Coronary artery (tissue), 2 donors: ENCODE measurements around the gene PIP5K1A.

Experiments used
- DNase-seq: peaks from one replicate; pipeline ENCODE4 v3.0.0-alpha.2; 2017; ENCODE audit warnings: low spot score
- H3K27ac ChIP-seq, 2 donors: fragments of 200-600 bp; sonication (generic); one replicate each; pipeline ENCODE4 v1.5.1; 2016 to 2019
- H3K4me3 ChIP-seq: fragments of 200-600 bp; sonication (generic); 2 replicates; pipeline ENCODE4 v1.5.1; 2016; ENCODE audit warnings: mild to moderate bottlenecking, moderate library complexity
- TF ChIP-seq, protein P1 (sequence below): fragments of 200-600 bp; sonication (generic); IDR thresholded peaks from one replicate; pipeline ENCODE4 v1.5.1; 2019; ENCODE audit warnings: antibody characterized with exemption

PIP5K1A gene

DNA sequence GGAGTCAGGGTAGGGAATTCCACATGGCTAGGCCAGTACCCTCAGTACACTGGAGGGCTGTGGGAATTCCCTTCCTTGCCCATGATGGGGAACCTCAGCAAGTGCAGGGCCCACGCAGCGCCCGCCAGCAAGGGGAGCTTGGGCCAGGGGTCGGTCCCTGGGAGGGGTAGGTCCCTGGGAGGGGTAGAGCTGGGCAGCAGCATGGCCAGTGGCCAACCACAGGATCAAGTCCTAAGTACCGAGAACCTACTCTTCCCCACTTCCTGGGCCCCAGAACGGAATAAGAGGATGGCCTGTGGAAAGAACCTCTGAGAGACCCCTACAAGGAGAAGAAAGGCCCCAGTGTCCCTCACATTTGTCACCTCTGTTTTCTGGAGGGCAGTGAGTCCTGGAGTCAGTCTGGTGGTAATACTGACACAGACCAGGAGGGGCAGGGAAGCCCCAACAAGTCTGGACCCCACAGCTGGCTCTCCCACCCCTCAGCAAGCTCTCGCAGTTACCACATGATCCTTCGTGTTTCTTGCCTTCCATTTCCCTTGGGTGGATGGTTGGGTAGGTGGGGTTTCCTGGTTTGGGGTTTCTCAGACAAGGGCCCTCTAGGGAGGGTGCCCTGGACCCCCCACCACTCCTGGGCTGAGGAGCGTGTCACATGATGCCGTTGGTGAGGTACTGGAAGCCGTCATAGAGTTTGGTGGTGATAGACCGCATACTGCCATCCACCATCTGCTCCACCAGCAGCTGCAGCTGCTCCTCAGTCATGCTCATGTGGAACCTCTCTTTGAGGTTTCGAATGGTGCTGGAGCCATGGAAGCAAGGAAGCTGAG, 94.1 kb downstream of the PIP5K1A start:
- TF ChIP-seq, protein P1, sequence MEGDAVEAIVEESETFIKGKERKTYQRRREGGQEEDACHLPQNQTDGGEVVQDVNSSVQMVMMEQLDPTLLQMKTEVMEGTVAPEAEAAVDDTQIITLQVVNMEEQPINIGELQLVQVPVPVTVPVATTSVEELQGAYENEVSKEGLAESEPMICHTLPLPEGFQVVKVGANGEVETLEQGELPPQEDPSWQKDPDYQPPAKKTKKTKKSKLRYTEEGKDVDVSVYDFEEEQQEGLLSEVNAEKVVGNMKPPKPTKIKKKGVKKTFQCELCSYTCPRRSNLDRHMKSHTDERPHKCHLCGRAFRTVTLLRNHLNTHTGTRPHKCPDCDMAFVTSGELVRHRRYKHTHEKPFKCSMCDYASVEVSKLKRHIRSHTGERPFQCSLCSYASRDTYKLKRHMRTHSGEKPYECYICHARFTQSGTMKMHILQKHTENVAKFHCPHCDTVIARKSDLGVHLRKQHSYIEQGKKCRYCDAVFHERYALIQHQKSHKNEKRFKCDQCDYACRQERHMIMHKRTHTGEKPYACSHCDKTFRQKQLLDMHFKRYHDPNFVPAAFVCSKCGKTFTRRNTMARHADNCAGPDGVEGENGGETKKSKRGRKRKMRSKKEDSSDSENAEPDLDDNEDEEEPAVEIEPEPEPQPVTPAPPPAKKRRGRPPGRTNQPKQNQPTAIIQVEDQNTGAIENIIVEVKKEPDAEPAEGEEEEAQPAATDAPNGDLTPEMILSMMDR, result no peak
- no peak for DNase-seq
- Histone ChIP-seq H3K27ac (no peak overlapping the region), H3K4me3 (no peak overlapping the region)

DNA sequence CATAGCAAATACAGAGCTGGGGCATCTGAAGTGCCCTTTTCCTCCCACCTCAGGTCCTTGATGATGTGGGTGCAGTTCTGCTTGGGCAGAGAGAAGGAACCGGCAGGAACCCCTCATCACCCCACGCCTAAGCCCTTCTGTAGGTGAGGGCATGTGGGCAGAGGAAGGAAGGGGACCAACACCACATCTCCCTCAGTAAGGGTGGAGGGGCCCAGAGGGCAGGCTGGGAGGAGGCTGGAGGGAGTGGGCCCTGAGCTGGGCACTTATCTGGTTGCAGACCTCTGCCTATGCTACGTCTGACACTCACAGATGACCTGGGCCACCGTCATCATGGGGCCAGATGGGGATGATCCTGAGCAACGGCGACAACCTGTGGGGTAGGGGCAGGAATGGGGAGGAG, 94.7 kb downstream of the PIP5K1A start:
- no peak for DNase-seq
- TF ChIP-seq, protein P1, result no peak
- H3K27ac ChIP-seq, result no peak overlapping the region
- no peak overlapping the region for H3K4me3 ChIP-seq

DNA sequence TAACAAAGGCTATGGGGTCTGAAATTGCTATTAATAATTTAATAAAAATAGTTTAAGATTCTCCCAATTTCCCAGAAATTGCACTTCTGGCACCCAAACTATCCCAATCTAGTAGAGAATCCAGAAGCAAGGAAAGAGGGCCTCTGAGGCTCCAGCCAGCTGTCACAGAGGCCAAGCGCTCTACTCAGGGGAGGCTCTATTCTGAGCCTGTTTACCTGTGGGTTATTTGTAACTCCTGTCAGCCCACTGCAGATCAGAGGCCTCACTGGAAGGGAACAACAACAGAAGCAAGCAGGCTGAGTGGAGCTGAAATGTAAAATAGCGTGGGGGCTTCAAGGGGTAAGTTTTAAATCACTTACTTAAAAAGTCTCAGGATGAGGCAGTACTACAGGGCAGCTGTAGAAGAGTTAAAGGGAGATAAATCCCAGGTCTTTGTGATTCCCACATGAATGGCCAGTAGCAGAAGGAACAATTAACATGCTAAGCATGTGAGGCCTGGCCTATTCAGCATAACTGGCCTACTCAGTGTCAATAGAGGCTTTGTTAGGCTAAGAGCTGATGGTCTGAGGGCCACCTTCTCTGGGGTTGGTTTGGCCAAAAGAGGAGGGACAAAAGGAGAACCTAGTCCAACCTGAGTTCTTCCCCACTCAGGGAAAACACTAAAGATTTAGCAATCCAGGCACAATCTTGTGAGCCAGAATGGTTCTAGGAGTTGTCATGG, 96.5 kb downstream of the PIP5K1A start:
- no peak overlapping the region for H3K4me3 ChIP-seq
- TF ChIP-seq, protein P1, result no peak
- no peak for DNase-seq
- H3K27ac ChIP-seq, result no peak overlapping the region
